Type B pancreatic cell (in vitro differentiated cells): ENCODE measurements around the gene HOTAIR. TPM values are rescaled to one million over a fixed set of nuclear protein-coding genes. Genes with fewer than 3 reads are reported as not detected.
A peak's percentile ranks its signal among the peaks of the same experiment; 100 is the strongest.

Source experiments
- DNase-seq: peaks from one replicate; pipeline ENCODE4 v3.0.0; 2021; ENCODE audit warnings: mixed read lengths; ENCODE audit not compliant: unreplicated experiment; ENCODE audit errors: extremely low spot score
- H3K27ac Mint-ChIP-seq: 2 replicates; pipeline ENCODE4 v1.8.0; 2021; ENCODE audit warnings: mild to moderate bottlenecking, mixed read lengths
- H3K27me3 Mint-ChIP-seq: 2 replicates; pipeline ENCODE4 v1.8.0; 2021; ENCODE audit warnings: mixed read lengths
- H3K36me3 Mint-ChIP-seq: 2 replicates; pipeline ENCODE4 v1.8.0; 2021; ENCODE audit warnings: mixed read lengths
- H3K4me1 Mint-ChIP-seq: one replicate; pipeline ENCODE4 v1.8.0; 2021; ENCODE audit warnings: mixed read lengths; ENCODE audit not compliant: unreplicated experiment
- H3K4me3 Mint-ChIP-seq: 2 replicates; pipeline ENCODE4 v1.8.0; 2021; ENCODE audit warnings: mild to moderate bottlenecking, mixed read lengths
- H3K9me3 Mint-ChIP-seq: 2 replicates; pipeline ENCODE4 v1.8.0; 2021; ENCODE audit warnings: mixed read lengths
- total RNA-seq: library from RNA; stranded (reverse); gene quantifications from 2 replicates; pipeline ENCODE4 v1.2.1, GENCODE V29; 2021; ENCODE audit warnings: low replicate concordance
- TF ChIP-seq, protein P1 (sequence below): fragments of 200-600 bp; sonication (generic); conservative IDR thresholded peaks from 2 replicates; pipeline ENCODE4 v1.5.0; 2021; ENCODE audit warnings: antibody characterized with exemption, mild to moderate bottlenecking

Gene HOTAIR
- total RNA-seq, 1 donor from 2014 or later: not detected

DNA sequence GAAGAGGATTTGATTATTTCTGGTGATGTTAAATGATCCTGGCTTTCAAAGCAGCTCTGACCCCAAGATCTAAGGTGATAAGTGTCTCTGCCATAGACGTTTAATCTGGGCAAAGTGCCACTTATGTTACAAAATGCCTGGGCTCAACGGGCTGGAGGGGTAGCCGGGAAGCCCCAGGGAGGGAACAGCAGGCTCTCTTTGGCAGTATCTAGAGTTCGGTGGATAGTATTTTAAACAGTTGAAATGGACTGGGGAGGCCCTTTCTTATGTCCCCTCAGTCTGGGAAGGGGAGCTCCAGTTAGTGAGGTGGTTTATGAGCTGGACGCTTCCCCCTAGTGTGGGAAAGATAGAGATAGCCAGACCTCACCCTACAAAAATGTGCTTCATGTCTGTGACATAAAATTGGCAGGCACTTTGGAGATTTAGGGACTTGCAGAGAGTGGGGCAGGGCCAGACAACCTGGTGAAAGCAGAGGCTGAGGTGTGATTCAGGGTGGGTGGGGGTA is 7.3 kb downstream of the HOTAIR start:
- no peak for DNase-seq
- Mint-ChIP-seq H3K4me3 (no peak overlapping the region), H3K4me1 (peaks cover 12% of the 10 kb centered on the region), H3K9me3 (no peaks in the 10 kb centered on the region), H3K27me3 (peaks cover 100% of the 10 kb centered on the region), H3K36me3 (no peaks in the 10 kb centered on the region), H3K27ac (no peak overlapping the region)
- TF ChIP-seq, protein P1, sequence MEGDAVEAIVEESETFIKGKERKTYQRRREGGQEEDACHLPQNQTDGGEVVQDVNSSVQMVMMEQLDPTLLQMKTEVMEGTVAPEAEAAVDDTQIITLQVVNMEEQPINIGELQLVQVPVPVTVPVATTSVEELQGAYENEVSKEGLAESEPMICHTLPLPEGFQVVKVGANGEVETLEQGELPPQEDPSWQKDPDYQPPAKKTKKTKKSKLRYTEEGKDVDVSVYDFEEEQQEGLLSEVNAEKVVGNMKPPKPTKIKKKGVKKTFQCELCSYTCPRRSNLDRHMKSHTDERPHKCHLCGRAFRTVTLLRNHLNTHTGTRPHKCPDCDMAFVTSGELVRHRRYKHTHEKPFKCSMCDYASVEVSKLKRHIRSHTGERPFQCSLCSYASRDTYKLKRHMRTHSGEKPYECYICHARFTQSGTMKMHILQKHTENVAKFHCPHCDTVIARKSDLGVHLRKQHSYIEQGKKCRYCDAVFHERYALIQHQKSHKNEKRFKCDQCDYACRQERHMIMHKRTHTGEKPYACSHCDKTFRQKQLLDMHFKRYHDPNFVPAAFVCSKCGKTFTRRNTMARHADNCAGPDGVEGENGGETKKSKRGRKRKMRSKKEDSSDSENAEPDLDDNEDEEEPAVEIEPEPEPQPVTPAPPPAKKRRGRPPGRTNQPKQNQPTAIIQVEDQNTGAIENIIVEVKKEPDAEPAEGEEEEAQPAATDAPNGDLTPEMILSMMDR: no peak

DNA sequence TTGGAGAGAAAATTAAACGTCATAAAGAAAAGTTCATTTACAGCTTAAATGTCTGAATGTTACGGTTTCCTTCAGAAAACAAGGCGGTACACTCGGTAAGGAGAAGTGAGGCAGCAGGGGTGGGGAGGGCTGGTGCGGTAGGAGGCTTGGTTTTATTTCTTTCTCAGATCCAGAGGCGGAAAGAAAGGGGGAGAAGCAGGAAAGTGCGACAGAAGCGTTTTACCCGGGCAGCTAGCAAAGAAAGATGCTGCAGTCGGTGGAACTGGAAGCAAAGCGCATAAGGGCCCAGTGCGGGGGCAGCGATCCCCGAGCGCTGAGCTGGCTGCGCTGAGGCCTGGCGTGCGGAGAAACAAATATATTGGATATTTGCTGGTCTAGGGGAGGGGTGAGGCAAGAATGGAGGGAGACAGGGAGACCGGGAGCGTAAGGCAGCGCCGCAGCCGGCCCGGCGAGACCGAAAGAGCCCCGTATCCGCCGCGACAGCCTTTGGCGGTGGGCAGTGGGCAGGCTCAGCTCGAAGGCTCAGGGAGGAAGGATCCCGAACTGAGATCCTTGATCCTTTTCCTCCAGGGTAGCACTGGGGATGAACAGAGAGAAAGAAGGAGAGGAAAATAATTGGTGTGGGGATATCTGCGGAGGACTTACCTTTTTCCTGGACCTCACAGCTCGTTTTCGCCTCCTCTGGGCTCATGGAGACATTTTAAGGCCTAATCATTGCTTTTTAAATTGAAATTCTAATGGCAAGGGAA is 8.2 kb downstream of the HOTAIR start:
- peak overlapping the region; percentile 75 for H3K4me3 Mint-ChIP-seq

DNA sequence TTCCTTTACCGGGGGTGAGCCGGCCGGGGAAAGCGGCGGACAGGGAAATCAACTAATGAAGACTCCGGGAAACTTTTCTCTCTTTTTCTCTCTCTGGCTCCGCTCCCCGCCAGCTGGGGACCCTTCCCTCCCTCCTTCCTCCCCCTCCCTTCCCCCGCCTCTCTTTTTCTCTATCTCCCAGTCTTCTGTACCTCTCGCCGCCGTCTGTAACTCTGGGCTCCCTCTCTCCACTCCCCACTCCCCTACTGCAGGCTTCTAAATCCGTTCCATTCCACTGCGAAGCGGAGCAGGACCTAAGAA is 8.7 kb downstream of the HOTAIR start:
- Mint-ChIP-seq H3K27me3 (peaks cover 99% of the 10 kb centered on the region), H3K4me3 (peak overlapping the region; percentile 75), H3K9me3 (no peaks in the 10 kb centered on the region), H3K36me3 (no peaks in the 10 kb centered on the region), H3K27ac (no peak overlapping the region), H3K4me1 (peaks cover 12% of the 10 kb centered on the region)
- no peak for DNase-seq
- TF ChIP-seq, protein P1: no peak

More for the DNA sequence above, 8.2 kb downstream of the HOTAIR start:
- H3K36me3 Mint-ChIP-seq: no peaks in the 10 kb centered on the region
- H3K27me3 Mint-ChIP-seq: peaks cover 100% of the 10 kb centered on the region
- DNase-seq: no peak
- no peaks in the 10 kb centered on the region for H3K9me3 Mint-ChIP-seq
- H3K27ac Mint-ChIP-seq: no peak overlapping the region
- TF ChIP-seq, protein P1: no peak
- peaks cover 12% of the 10 kb centered on the region for H3K4me1 Mint-ChIP-seq

DNA sequence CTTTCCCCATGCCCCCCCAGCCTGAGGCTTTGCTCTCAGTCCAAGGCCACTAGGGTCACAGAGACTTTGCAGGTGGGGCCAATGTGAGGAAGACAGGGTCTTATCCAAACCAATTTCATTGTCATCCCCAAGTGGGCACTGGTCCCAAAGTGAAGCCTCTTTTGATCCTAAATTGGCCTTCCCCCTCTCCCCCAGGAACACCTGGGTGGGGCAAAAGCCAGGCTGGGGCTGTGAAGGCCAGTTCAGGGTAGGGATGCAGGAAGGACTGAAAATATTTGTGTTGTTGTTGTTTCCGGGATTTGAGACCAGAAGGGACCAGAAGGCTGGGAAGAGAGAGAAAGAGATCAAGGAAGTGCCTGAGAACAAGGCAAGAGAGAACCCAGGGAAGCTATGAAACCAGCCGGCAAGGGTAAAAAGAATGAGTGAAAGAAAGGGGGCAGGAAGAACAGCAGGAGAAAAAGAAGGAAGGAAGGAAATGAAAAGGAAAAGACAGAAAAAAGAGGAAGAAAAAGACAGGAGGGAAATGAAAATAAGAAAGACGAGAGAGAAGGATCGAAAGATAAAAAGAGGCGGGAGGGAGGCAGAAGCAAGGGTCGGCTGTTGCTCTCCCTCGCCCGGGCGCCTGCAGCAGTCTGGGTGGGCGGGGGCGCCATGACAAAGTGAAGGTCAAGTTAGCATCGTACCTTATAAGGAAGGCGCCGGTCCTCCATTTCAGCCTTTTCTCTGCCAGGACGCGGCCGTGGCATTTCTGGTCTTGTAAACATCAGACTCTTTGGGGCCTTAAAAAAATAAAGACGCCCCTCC is 9.3 kb downstream of the HOTAIR start:
- no peaks in the 10 kb centered on the region for H3K36me3 Mint-ChIP-seq
- DNase-seq: no peak
- no peaks in the 10 kb centered on the region for H3K9me3 Mint-ChIP-seq
- TF ChIP-seq, protein P1: no peak
- H3K4me1 Mint-ChIP-seq: peaks cover 12% of the 10 kb centered on the region
- H3K27me3 Mint-ChIP-seq: peaks cover 99% of the 10 kb centered on the region
- H3K4me3 Mint-ChIP-seq: peak overlapping the region; percentile 52
- no peak overlapping the region for H3K27ac Mint-ChIP-seq

DNA sequence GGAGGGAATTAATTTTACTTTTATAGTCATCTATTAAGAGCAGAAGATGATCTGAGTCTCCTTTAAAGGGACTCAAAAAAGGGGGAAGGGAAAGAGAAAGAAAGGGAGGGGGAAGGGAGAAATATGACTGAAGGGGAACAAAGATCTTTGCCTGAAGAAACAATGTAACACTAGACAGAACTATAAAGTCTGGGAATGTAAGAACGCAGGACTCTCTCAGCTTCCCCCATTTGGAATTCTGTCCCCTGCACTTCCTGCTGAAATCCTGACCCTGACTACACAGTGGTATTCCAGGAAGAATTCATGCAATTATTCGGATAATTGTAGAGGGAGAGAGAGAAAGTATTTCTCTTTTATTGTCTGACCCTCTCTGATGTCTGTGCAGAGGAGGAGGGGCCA is 10.4 kb downstream of the HOTAIR start:
- no peak for DNase-seq
- H3K36me3 Mint-ChIP-seq: no peaks in the 10 kb centered on the region
- no peak overlapping the region for H3K27ac Mint-ChIP-seq
- peaks cover 99% of the 10 kb centered on the region for H3K27me3 Mint-ChIP-seq
- H3K9me3 Mint-ChIP-seq: no peaks in the 10 kb centered on the region
- no peak overlapping the region for H3K4me3 Mint-ChIP-seq
- peaks cover 12% of the 10 kb centered on the region for H3K4me1 Mint-ChIP-seq
- TF ChIP-seq, protein P1: no peak
